ENCODE data around the gene GNAO1.

- no peak for TF ChIP-seq ESRRG (CRISPR knock-in tag; IDR thresholded peaks at IDR 0.05)
- TF ChIP-seq PATZ1 (CRISPR knock-in tag; IDR thresholded peaks at IDR 0.05; ENCODE audit: borderline replicate concordance): no peak
- TF ChIP-seq OSR1 (CRISPR knock-in tag; IDR thresholded peaks at IDR 0.05): no peak
- TF ChIP-seq RARB (CRISPR knock-in tag; IDR thresholded peaks at IDR 0.05): no peak
- no peak for TF ChIP-seq ZFP3 (CRISPR knock-in tag; IDR thresholded peaks at IDR 0.05)
Measured at GRCh38 chr16:56349086-56349415, 157.8 kb downstream of the GNAO1 start.
